Testis (tissue), 3 donors: ENCODE results near the gene CCR5. TPM values are rescaled to one million over a fixed set of nuclear protein-coding genes. Genes with fewer than 3 reads are reported as not detected.
"Not testable (repeated sequence)": the region's sequence is repeated elsewhere in the genome, so short reads cannot be mapped to it uniquely, and the experiment has no call there.

ENCODE experiments used
- DNase-seq: peaks from one replicate; pipeline ENCODE4 v3.0.0-alpha.2; 2019
- H3K27ac ChIP-seq, 2 donors: fragments of 200-600 bp; sonication (generic); one replicate each; pipeline ENCODE4 v1.5.1; 2019
- H3K27me3 ChIP-seq: fragments of 200-600 bp; sonication (generic); one replicate; pipeline ENCODE4 v1.5.1; 2019
- H3K36me3 ChIP-seq: fragments of 200-600 bp; sonication (generic); one replicate; pipeline ENCODE4 v1.5.1; 2017; ENCODE audit warnings: low read depth; ENCODE audit errors: missing control alignments
- H3K4me1 ChIP-seq: fragments of 200-600 bp; sonication (generic); one replicate; pipeline ENCODE4 v1.5.1; 2019
- H3K4me3 ChIP-seq, 2 donors: fragments of 200-600 bp; sonication (generic); one replicate each; pipeline ENCODE4 v1.5.1; 2017 to 2019
- H3K9me3 ChIP-seq: fragments of 200-600 bp; sonication (generic); one replicate; pipeline ENCODE4 v1.5.1; 2017
- POLR2A ChIP-seq: fragments of 450-650 bp; IDR thresholded peaks from one replicate; pipeline ENCODE4 v1.6.1; 2017; ENCODE audit warnings: antibody characterized with exemption, mild to moderate bottlenecking, moderate library complexity
- WGBS, 2 donors: methylation state at CpG; one replicate each; pipeline ENCODE4 v1.1.5; 2018; 5-methylcytosine and 5-hydroxymethylcytosine counted together
- intact Hi-C: fragments of 100-400 bp; cut with DNase I; formaldehyde crosslinking; loops from one replicate; pipeline ENCODE4 v1.15.1; 2023; ENCODE audit warnings: low total_unique reads
- polyA plus RNA-seq: library from polyadenylated mRNA; stranded (reverse); fragments of 350-450 nt; fragmentation: Illumina TruSeq; extraction: RNeasy Lipid Tissue Mini Kit (QIAGEN cat#74804); gene quantifications from one replicate; pipeline ENCODE4 v1.2.3, GENCODE V29; 2014; ENCODE audit warnings: low read depth, low replicate concordance; ENCODE audit not compliant: insufficient read depth
- total RNA-seq, 2 donors: library from RNA; depleted of rRNA; stranded (reverse); fragments of >200 nt; gene quantifications; one replicate each; pipeline ENCODE4 v1.2.3, GENCODE V29; 2016
- TF ChIP-seq, protein P1 (sequence below), 3 experiments: fragments of 450-650 bp in 2 of 3; fragments of 200-600 bp in 1 of 3; sonication (generic) in 1 of 3; IDR thresholded peaks; one replicate each; pipeline ENCODE4 v1.5.1; 2016 to 2019; ENCODE audit warnings: antibody characterized with exemption in 3 of 3, mild to moderate bottlenecking in 2 of 3, moderate library complexity in 1 of 3

The CCR5 gene
- total and polyA plus RNA-seq, 3 donors from 2014 or later: 0.56 to 3.3 TPM; not detected in 1

DNA sequence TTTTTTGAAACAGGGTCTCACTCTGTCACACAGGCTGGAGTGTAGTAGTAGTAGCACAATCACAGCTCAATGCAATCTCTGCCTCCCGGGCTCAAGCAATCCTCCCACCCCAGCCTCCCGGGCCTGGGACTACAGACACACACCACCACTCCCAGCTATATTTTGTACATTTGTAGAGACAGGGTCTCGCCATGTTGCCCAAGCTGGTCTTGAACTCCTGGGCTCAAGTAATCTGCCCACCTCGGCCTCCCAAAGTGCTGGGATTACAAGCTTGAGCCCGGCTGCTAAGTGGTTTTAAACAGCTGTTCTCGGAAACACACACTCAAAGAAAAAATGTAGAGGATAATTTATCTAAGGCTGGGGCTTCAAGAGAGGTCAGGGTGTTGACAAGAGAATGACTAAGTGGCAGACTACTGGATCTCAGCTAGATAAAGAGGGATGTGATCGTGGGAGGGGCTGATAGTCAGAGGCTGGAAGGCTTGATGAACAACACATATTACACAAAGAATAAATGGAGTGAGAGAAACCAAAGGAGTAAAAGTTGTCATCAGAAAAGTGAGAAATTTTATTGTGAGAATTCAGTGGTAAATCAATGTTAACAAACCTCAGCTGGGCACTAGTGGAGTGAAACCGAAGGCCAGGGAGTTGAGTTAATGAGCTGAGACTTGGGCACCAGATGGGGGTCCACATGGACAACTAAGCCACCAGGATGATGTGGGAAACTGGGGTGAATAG, 29.4 kb downstream of the CCR5 start:
- 62 to 67% methylated on average over 8 of the region's 8 CpGs for WGBS, 2 donors
- H3K4me1 ChIP-seq: peaks cover 5% of the 10 kb centered on the region
- H3K27me3 ChIP-seq: no peaks in the 10 kb centered on the region
- H3K27ac ChIP-seq: no peak overlapping the region
- no peak overlapping the region for H3K4me3 ChIP-seq
- intact Hi-C loops: no loop called here
- H3K36me3 ChIP-seq: no peaks in the 10 kb centered on the region
- no peak for TF ChIP-seq POLR2A
- no peak for DNase-seq
- H3K9me3 ChIP-seq: no peaks in the 10 kb centered on the region

- Histone ChIP-seq H3K27ac (no peak overlapping the region), H3K4me3 (no peak overlapping the region), H3K27me3 (no peaks in the 10 kb centered on the region), H3K9me3 (no peaks in the 10 kb centered on the region), H3K36me3 (no peaks in the 10 kb centered on the region), H3K4me1 (peaks cover 1% of the 10 kb centered on the region)
- TF ChIP-seq, protein P1, sequence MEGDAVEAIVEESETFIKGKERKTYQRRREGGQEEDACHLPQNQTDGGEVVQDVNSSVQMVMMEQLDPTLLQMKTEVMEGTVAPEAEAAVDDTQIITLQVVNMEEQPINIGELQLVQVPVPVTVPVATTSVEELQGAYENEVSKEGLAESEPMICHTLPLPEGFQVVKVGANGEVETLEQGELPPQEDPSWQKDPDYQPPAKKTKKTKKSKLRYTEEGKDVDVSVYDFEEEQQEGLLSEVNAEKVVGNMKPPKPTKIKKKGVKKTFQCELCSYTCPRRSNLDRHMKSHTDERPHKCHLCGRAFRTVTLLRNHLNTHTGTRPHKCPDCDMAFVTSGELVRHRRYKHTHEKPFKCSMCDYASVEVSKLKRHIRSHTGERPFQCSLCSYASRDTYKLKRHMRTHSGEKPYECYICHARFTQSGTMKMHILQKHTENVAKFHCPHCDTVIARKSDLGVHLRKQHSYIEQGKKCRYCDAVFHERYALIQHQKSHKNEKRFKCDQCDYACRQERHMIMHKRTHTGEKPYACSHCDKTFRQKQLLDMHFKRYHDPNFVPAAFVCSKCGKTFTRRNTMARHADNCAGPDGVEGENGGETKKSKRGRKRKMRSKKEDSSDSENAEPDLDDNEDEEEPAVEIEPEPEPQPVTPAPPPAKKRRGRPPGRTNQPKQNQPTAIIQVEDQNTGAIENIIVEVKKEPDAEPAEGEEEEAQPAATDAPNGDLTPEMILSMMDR (IDR thresholded peaks at IDR 0.05): no peak
- TF ChIP-seq POLR2A: no peak
- DNase-seq: no peak
- intact Hi-C loops: no loop called here
- WGBS, 2 donors: 66 to 77% methylated on average over 5 of the region's 5 CpGs
Observed at GRCh38 chr3:46400846-46401245, 30.1 kb downstream of the CCR5 start.

GRCh38 chr3:46401579-46401978, 30.8 kb downstream of the CCR5 start:
- 89 to 91% methylated on average over 2 of the region's 2 CpGs for WGBS, 2 donors
- TF ChIP-seq, protein P1 (IDR thresholded peaks at IDR 0.05): no peak
- no peak for TF ChIP-seq POLR2A
- Histone ChIP-seq H3K4me3 (no peak overlapping the region), H3K36me3 (no peaks in the 10 kb centered on the region), H3K27ac (no peak overlapping the region), H3K27me3 (no peaks in the 10 kb centered on the region), H3K9me3 (no peaks in the 10 kb centered on the region), H3K4me1 (no peaks in the 10 kb centered on the region)
- no peak for DNase-seq
- intact Hi-C loops: no loop called here

DNA sequence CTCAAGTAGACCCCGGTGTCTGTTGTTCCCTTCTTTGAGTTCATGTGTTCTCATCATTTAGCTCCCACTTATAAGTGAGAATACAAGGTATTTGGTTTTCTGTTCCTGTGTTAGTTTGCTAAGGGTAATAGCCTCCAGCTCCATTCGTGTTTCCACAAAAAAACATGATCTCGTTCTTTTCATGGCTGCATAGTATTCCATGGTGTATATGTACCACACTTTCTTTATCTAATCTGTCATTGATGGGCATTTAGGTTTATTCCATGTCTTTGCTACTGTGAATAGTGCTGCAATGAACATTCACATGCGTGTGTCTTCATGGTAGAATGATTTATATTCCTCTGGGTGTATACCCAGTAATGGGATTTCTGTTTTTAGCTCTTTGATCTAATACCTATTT, 32.2 kb downstream of the CCR5 start:
- H3K36me3 ChIP-seq, H3K4me1 ChIP-seq, H3K27me3 ChIP-seq, H3K9me3 ChIP-seq, DNase-seq, H3K4me3 ChIP-seq, H3K27ac ChIP-seq, intact Hi-C loops: not testable (repeated sequence)
- whole genome bisulfite sequencing, 2 donors: 97 to 98% methylated on average over 4 of the region's 4 CpGs

DNA sequence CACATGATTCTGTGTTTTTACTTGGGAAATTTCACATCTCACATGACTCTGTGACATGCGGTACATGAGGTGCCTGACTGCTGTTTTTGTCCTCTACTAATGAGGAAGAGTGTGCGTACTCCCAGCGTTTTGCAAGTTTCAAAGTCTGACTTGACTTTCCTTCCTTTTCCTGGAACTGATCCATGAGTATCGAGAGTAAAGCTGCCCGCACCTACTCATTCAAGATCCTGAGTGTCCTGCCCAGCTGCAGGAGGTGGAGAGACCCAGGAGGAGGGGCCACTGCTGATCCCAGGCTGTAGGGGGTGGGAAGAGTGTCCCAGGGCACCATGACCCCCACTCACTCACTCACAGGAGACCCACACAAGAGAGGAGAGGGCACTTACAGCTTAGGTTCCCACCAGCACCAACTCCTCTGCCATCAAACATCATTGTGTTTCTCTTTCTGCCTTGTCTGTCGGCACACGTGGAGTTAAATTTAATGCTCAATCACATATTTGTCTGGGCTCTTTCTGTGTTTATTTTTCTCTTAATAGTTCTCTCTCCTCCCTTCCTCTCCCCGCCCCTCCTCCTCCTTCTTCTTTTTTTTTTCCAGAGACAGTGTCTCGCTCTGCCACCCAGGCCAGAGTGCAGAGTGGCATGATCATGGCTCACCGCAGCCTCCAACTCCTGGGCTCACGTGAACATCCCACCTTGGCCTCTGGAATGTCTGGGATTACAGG, 34.7 kb downstream of the CCR5 start:
- Histone ChIP-seq H3K4me1 (no peaks in the 10 kb centered on the region), H3K27me3 (no peaks in the 10 kb centered on the region), H3K9me3 (no peaks in the 10 kb centered on the region), H3K4me3 (no peak overlapping the region), H3K36me3 (no peaks in the 10 kb centered on the region), H3K27ac (peak overlapping the region in 1 of 2 donors; percentile 74)
- 44 to 46% methylated on average over 11 of the region's 11 CpGs for WGBS, 2 donors
- TF ChIP-seq, protein P1 (IDR thresholded peaks at IDR 0.05): no peak
- no peak for TF ChIP-seq POLR2A
- DNase-seq: peak; percentile 36
- intact Hi-C loops: no loop called here
